Epithelial cell of proximal tubule (primary cell): ENCODE data around the gene CAMTA1. TPM values are rescaled to one million over a fixed set of nuclear protein-coding genes. Genes with fewer than 3 reads are reported as not detected.
"Not testable (repeated sequence)": the region's sequence is repeated elsewhere in the genome, so short reads cannot be mapped to it uniquely, and the experiment has no call there.

Source experiments
- DNase-seq: peaks from one replicate; pipeline ENCODE4 v3.0.0-alpha.2; 2011; ENCODE audit warnings: low read depth
- H3K4me3 ChIP-seq: 2 replicates; pipeline ENCODE4 v1.5.1; 2011; ENCODE audit warnings: low read depth, mild to moderate bottlenecking, low read length
- total RNA-seq: library from RNA; depleted of rRNA; stranded (reverse); fragments of >200 nt; gene quantifications from 2 replicates; pipeline ENCODE4 v1.2.3, GENCODE V29; 2015
- TF ChIP-seq, protein P1 (sequence below): conservative IDR thresholded peaks from 2 replicates; pipeline ENCODE4 v1.5.1; 2012; ENCODE audit warnings: low read depth, mild to moderate bottlenecking, low read length

Gene CAMTA1
- total RNA-seq, 1 donor from 2014 or later = 79.2 TPM

DNA sequence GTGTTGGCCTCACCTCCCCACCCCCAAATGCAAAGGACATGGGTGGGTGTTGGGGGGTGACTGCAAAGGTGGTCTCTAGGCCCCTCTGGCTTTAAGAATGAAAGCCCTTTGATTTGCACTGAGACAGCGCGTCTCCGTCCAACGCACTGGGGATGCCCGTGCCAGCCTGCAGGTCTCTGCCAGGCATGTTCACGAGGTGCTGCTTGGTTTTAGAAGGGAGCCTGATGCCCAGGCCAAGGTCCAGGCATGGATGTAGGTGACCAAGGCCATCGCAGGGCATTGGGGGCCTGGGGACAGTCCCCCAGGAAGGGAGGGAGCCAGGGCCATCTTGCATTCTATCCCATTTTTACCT, 622.3 kb downstream of the CAMTA1 start:
- H3K4me3 ChIP-seq = no peak overlapping the region
- TF ChIP-seq, protein P1, sequence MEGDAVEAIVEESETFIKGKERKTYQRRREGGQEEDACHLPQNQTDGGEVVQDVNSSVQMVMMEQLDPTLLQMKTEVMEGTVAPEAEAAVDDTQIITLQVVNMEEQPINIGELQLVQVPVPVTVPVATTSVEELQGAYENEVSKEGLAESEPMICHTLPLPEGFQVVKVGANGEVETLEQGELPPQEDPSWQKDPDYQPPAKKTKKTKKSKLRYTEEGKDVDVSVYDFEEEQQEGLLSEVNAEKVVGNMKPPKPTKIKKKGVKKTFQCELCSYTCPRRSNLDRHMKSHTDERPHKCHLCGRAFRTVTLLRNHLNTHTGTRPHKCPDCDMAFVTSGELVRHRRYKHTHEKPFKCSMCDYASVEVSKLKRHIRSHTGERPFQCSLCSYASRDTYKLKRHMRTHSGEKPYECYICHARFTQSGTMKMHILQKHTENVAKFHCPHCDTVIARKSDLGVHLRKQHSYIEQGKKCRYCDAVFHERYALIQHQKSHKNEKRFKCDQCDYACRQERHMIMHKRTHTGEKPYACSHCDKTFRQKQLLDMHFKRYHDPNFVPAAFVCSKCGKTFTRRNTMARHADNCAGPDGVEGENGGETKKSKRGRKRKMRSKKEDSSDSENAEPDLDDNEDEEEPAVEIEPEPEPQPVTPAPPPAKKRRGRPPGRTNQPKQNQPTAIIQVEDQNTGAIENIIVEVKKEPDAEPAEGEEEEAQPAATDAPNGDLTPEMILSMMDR = no peak
- no peak for DNase-seq

GRCh38 chr1:7407980-7408770, 622.9 kb downstream of the CAMTA1 start:
- no peak for DNase-seq
- TF ChIP-seq, protein P1 = no peak
- no peak overlapping the region for H3K4me3 ChIP-seq

- no peak for DNase-seq
- TF ChIP-seq, protein P1 = no peak
- no peak overlapping the region for H3K4me3 ChIP-seq
Observed at GRCh38 chr1:7408771-7409150, 623.5 kb downstream of the CAMTA1 start.

GRCh38 chr1:7409278-7409677, 624.0 kb downstream of the CAMTA1 start:
- TF ChIP-seq, protein P1 = no peak
- no peak for DNase-seq
- H3K4me3 ChIP-seq = no peak overlapping the region

DNA sequence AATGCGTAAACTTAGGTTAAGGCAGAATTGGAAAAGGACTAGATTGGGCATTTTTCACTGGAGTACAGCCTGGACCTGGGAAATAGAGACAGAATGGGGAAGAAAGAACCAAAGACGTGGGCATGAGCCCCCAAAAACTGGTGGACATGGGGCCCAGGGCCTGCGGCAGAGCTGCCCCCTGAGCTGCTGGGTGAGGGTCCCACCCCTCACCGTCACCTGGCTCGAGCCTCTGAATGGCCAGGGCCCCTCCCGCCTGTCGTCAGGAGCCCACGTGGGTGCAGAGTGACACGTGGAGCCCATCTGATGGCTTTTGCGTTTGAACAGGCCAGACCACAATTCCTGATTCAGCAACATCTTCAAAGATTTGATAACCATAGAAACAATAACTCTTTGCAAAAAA, 624.9 kb downstream of the CAMTA1 start:
- no peak overlapping the region for H3K4me3 ChIP-seq
- TF ChIP-seq, protein P1 = no peak
- DNase-seq = no peak

GRCh38 chr1:7417618-7418017, 632.4 kb downstream of the CAMTA1 start:
- DNase-seq, H3K4me3 ChIP-seq: not testable (repeated sequence)

- no peak for DNase-seq
- TF ChIP-seq, protein P1 = no peak
Observed at GRCh38 chr1:7418442-7419080, 633.3 kb downstream of the CAMTA1 start.

More at GRCh38 chr1:7418442-7419080, 633.3 kb downstream of the CAMTA1 start:
- H3K4me3 ChIP-seq = no peak overlapping the region
